GM19193 (cell line): ENCODE results near the gene ARL16.

ENCODE experiments used
- POLR2A ChIP-seq: IDR thresholded peaks from 4 replicates; pipeline ENCODE4 v1.6.1; 2011; ENCODE audit not compliant: insufficient read depth, insufficient read length; ENCODE audit errors: extremely low read depth

Gene ARL16

DNA sequence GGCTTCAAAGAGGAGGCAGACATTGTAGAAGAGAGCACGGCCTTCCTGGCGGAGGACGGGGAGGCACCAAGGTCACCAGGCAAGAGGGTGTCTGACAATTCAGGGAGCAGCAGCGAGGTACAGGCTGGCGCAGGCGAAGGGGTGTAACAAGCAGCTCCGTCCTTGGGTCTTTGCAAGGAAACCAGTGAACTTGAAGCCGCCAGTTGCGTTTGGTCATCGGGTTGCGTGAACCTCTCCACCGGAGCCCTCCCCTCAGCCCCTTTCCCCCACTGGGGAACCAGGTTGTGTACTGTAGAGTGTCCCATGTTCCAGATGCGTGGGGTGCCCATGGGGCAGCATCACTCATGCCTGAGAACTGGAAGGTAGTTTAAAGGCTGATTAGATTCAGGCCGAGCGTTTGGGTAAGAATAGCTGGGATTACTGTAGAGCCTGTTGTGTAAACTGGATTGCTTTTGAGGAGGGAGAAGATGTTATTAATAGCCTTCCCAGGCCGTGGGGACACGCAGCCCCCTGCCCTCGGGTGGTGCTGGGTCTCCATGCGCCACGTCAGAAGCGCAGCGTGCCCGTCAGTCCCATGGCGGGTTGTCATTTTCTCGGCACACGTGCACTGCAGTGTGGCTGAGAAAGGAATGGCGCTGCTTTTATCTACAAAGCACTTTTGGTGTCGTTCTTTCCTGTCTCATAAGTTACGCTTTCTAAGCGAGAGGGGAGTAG, 22.1 kb upstream of the ARL16 start:
- no peak for TF ChIP-seq POLR2A

DNA sequence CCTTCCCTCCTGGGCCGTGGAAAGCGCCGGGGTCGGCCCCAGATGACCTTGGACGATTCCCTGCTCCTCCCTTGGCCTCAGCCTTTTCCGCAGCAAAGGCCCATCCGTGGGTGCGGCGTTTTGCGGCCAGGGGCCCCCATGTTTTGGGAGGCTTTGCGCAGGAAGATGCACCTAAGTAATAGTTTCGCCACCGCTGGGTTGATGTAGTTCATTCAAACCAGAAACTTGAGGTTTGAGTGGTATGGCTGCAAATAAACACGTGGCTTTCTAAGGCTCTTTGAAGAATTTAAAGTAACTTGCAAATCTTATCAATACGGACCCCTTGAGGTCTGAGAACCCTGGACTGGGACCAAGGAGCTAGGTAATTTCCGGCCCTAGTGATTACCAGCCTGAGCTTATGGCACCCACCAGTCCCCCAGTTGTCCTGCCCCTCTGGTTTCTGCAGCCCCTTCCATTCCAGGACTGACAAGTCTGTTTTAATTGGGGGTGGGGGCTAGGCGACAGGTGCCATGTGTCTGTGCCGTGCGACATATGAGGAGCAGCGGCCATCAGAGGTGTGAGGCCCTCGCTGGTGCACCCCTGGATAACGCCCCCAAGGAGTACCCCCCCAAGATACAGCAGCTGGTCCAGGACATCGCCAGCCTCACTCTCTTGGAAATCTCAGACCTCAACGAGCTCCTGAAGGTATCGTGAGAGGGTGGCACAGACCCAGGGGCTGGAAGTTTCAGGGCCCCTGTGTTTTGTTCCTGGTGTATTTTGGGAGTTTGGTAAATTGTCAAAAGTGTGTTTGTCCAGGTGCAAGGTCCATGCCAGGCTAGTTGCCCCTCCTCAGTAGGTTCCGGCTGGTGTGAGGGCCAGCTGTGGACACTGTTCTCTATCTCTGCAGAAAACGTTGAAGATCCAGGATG, 20.4 kb upstream of the ARL16 start:
- no peak for TF ChIP-seq POLR2A

DNA sequence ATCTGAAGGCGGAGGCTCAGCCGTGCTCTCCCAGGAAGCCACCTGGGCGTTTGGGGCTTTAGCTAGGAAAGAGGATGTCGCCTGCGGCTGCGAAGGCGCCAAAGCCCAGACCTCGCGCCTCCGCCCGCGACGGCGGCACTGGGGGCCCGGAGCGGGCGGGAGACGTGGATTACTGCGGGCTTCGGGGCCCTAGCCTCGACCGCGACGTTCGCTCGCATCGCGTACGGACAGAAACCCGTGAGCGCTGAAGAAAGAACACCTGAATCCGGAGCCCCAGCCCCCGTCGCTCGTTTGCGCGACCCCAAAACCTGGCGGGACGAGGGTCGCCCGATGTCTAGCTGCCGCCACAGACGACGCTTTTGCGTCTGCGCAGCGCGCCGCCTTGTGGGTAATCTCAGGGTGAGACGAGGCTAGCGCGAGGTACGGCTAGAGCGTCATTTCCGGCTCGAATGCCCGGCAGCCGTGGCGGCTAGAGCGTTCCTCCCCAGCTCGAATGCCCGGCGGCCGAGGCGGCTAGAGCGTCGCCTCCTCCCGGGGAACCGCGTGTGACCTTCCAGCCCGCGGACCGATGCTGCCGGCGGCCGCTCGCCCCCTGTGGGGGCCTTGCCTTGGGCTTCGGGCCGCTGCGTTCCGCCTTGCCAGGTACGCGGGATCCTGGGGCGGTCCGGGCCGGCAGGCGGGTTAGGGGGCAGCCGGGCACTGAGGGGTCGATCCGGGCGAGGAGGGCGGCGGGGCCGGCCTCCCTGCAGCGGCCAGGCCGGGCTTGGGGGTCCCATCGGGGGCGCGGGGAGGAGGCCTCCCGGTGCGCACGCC, 19.5 kb upstream of the ARL16 start, which contains the start of gene MRPL12:
TSS of gene MRPL12 (plus strand) at position 434 of the 813 bp plus-strand sequence. CDS start at position 569, 135 bp downstream.
- peak; percentile 97 for TF ChIP-seq POLR2A

DNA sequence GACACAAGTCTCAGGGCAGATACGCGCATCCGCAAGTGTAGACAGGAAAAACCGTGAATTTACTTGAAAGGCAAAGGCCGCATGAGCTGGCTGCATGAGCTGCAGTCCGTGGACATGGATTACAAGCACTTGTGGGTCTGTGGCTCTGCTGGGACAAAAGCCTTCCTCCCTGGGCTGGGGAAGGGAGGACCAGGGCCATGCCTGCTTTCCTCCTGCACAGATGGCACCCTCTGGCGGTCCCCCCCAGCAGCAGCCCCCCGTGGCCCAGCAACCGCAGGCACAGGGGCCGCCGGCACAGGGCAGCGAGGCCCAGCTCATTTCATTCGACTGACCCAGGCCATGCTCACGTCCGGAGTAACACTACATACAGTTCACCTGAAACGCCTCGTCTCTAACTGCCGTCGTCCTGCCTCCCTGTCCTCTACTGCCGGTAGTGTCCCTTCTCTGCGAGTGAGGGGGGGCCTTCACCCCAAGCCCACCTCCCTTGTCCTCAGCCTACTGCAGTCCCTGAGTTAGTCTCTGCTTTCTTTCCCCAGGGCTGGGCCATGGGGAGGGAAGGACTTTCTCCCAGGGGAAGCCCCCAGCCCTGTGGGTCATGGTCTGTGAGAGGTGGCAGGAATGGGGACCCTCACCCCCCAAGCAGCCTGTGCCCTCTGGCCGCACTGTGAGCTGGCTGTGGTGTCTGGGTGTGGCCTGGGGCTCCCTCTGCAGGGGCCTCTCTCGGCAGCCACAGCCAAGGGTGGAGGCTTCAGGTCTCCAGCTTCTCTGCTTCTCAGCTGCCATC, 17.9 kb upstream of the ARL16 start:
- TF ChIP-seq POLR2A: peak; percentile 35

DNA sequence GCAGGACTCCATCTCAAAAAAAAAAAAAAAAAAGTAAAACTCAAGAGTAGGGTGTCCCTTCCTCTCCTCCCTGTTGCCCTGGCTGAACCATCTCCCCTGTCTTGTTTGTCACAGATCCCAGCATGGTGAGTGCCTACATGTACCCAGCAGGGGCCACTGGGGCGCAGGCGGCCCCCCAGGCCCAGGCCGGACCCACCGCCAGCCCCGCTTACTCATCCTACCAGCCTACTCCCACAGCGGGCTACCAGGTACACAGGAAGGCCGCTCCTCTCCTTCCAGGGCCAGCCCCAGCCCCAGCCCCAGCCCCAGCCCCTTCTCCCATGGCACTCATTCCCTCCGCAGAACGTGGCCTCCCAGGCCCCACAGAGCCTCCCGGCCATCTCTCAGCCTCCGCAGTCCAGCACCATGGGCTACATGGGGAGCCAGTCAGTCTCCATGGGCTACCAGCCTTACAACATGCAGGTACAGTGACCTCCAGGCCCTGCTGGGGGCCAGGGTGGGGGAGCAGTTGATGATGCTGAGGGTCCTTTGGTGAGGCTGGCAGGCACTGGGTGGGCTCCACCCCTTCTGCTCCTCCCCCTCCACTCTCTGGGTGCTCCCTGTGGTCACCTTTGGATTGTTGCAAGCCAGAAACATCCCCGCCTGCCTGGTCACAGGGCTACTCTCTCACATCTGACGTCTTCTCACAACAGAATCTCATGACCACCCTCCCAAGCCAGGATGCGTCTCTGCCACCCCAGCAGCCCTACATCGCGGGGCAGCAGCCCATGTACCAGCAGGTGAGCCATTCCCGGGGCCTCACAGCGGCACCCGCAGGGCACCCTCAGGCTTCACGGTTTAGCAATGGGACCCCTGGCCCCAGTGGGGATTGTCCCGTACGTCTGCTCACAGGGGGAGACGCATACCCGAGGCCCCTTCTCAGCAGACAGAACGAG, 17.0 kb upstream of the ARL16 start:
- TF ChIP-seq POLR2A: peak; percentile 15

DNA sequence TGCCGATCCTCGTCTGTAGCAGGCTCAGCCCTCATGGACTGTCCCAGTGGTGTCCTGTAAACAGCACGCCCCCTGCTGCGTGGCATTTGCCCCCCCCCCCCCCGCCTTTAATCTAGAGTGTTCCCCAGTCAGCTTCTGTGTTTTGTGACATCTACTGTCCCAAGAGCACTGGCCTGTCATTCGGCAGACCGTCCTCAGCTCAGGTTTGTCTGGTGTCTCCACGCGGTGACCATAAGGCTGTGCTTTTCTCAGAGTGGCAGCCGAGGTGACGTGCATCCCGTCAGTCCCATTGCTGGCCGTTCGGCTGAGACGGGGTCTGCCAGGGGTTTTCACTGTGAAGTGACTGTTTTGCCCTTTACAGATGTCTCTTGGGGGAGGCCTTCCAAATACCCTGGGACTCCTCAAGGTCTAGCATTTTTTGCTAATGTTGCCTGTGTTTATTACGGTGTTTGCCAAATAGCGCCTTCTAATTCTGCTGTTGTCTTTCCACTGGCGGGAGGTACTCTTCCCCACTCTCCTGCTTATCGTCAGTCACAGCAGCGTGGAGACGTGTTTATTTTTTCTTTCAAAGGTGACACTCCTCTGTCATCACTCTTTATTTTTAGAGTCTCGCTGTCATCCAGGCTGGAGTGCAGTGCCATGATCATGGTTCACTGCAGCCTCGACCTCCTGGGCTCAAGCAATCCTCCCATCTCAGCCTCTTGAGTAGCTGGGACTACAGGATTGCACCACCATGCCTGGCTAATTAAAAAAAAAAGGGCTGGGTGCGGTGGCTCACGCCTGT, 13.9 kb upstream of the ARL16 start:
- TF ChIP-seq POLR2A: no peak

DNA sequence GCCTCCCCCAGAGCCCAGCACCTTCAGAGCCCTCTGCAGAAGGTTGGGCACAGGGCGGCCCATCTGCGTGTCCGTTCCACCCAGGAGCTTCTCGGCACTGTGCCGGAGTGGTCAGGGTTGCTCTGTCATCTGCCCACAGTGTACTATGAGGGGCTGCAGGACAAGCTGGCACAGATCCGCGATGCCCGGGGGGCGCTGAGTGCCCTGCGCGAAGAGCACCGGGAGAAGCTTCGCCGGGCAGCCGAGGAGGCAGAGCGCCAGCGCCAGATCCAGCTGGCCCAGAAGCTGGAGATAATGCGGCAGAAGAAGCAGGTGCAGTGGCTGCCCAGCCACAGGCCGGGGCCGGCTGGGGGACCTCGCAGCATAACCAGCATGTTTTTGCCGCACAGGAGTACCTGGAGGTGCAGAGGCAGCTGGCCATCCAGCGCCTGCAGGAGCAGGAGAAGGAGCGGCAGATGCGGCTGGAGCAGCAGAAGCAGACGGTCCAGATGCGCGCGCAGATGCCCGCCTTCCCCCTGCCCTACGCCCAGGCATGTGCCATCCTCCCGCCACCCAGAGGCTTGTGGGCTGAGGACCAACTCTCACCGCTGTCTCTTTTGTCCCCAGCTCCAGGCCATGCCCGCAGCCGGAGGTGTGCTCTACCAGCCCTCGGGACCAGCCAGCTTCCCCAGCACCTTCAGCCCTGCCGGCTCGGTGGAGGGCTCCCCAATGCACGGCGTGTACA, 12.8 kb upstream of the ARL16 start:
- TF ChIP-seq POLR2A: no peak

DNA sequence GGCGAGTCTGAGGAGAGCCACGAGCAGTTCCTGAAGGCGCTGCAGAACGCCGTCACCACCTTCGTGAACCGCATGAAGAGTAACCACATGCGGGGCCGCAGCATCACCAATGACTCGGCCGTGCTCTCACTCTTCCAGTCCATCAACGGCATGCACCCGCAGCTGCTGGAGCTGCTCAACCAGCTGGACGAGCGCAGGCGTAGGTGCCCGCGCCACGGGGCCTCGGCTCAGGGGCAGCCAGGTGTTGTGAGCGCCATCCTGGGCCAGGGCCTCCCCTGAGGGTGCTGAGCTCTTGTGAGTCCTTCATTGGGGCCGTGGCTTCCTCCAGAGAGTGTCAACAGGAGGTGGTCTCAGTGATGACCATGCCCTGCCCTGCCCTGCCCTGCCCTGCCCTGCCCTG, 12.2 kb upstream of the ARL16 start:
- no peak for TF ChIP-seq POLR2A

DNA sequence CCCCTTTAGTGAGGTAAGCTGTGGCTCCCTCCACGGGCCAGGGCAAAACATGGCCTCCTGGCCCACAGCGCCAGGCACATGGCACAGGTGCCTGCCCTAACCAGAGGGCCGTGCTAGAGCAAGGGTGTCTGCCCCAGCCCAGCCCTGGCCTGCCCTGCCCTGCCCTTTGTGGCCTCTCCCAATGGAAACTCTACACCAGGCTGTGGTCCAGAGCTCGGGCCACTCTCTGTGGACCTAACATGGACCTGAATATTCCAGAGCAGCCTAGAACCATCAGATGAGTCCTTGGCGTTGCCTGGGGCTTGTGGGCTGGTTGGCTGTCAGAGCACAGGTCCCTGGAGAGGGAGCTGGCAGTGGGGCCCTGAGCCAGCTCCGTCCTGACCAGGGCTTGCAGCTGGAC, 11.6 kb upstream of the ARL16 start:
- TF ChIP-seq POLR2A: no peak

DNA sequence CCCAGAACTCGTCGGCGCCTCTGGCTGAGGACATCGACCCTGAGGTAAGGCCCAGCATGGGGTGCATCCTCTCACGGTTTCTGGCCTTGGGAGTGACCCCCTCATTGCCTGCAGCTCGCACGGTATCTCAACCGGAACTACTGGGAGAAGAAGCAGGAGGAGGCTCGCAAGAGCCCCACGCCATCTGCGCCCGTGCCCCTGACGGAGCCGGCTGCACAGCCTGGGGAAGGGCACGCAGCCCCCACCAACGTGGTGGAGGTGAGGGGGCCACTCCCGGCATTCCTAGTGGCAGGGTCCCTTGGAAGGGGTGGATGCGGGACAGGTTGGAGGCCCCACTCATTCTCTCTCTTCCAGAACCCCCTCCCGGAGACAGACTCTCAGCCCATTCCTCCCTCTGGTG, 11.2 kb upstream of the ARL16 start:
- no peak for TF ChIP-seq POLR2A

DNA sequence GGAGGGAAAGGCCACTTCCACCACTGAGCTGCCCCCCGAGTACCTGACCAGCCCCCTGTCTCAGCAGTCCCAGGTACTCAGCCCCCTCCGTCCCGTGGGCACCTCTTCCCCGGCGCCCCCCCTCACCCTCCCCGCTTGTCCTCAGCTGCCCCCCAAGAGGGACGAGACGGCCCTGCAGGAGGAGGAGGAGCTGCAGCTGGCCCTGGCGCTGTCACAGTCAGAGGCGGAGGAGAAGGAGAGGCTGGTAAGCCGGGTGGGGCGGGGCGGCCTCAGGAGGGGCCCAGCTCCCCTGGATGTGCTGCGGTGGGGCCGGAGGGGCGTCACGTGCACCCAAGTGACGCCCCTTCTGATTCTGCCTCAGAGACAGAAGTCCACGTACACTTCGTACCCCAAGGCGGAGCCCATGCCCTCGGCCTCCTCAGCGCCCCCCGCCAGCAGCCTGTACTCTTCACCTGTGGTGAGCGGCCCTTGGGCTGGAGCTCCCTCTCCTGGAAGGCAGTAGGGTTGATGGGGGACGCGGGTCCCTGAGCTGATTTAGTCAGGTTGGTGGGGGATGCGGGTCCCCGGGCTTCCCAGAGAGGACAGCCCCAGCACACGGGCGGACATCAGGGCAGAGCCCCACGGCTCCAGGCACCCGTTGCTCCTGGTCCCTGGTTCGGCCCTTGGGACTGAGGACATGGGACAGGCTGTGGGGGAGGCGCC, 10.1 kb upstream of the ARL16 start:
- no peak for TF ChIP-seq POLR2A
